GM12878 (cell line): ENCODE results near the gene PLEKHF1. TPM values are rescaled to one million over a fixed set of nuclear protein-coding genes. Genes with fewer than 3 reads are reported as not detected.

Experiments used
- CHD2 ChIP-seq: IDR thresholded peaks from 2 replicates; pipeline ENCODE4 v1.6.1; 2011; ENCODE audit warnings: low read depth, low read length, improper control_type of control experiment, borderline replicate concordance
- PAX8 ChIP-seq: fragments of 450-650 bp; IDR thresholded peaks from 2 replicates; pipeline ENCODE4 v1.6.1; 2017; ENCODE audit warnings: mild to moderate bottlenecking, moderate library complexity
- polyA plus RNA-seq, 11 experiments: library from polyadenylated mRNA; depleted of rRNA in 4 of 11; unstranded in 6 of 11; stranded (reverse) in 5 of 11; fragments of >200 nt; fragmentation: Nextera tagmentation in 4 of 11; fragmentation: Illumina TruSeq in 1 of 11; extraction: Ambion mirVana in 4 of 11; extraction: Trizol in 1 of 11; gene quantifications; 1 replicate in 1 of 11; 2 replicates in 10 of 11; pipeline versions ENCODE4 v1.2.1 to v1.2.3, GENCODE V29; 2011 to 2016; ENCODE audit warnings: inconsistent platforms in 2 of 11, missing spikeins in 2 of 11, low read depth in 1 of 11
- total RNA-seq, 4 experiments: library from RNA; depleted of rRNA in 3 of 4; stranded (reverse); fragments of >200 nt in 3 of 4; fragmentation: Illumina TruSeq in 1 of 4; extraction: Trizol in 1 of 4; gene quantifications; 2 replicates each; pipeline versions ENCODE4 v1.2.1 to v1.2.3, GENCODE V29; 2013 to 2021
- TF ChIP-seq, protein P1 (sequence below): fragments of 450-650 bp; IDR thresholded peaks from 2 replicates; pipeline ENCODE4 v1.6.1; 2016; ENCODE audit warnings: mild to moderate bottlenecking

The PLEKHF1 gene
- total and polyA plus RNA-seq, 10 of the 15 experiments (the other 5 are each of a cell fraction or from before 2014, with no cell fraction given) = 0.10 to 20.3 (median 15.3) TPM

DNA sequence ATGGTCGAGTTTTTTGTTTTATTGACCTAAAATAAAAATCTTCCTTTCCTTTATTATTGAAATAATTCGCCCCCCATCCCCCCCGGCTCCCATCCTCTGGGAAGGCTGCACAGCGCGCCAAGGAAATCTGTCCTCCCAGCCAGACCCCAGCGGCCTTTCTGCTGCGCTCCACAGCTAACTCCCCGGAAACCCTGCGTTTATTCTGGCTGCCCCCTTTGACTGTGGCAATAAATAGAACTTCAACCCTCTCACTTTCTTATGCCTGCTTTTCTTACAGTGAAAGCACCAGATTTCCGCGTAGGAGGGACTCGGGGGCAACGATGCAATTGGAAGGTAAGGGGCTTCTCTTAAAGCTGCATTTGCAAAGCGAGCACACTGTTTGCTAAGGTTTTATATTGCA lies 59.5 kb downstream of the PLEKHF1 start (continued):
- TF ChIP-seq CHD2 (no peak), PAX8 (no peak)
- TF ChIP-seq, protein P1, sequence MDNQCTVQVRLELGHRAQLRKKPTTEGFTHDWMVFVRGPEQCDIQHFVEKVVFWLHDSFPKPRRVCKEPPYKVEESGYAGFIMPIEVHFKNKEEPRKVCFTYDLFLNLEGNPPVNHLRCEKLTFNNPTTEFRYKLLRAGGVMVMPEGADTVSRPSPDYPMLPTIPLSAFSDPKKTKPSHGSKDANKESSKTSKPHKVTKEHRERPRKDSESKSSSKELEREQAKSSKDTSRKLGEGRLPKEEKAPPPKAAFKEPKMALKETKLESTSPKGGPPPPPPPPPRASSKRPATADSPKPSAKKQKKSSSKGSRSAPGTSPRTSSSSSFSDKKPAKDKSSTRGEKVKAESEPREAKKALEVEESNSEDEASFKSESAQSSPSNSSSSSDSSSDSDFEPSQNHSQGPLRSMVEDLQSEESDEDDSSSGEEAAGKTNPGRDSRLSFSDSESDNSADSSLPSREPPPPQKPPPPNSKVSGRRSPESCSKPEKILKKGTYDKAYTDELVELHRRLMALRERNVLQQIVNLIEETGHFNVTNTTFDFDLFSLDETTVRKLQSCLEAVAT = no peak

Other genes with a start within 250 kb of the PLEKHF1 start
- not detected in 2 replicates for gene VSTM2B, start 139.5 kb upstream of the PLEKHF1 start, total RNA-seq (2014; rRNA removed)
- not detected in 2 replicates for gene VSTM2B, start 139.5 kb upstream of the PLEKHF1 start, total RNA-seq (2014; rRNA removed; fragmentation: Illumina TruSeq; extraction: Trizol)
- not detected in 2 replicates for gene VSTM2B, start 139.5 kb upstream of the PLEKHF1 start, total RNA-seq (2021)
- not detected in 2 replicates for gene VSTM2B, start 139.5 kb upstream of the PLEKHF1 start, polyA plus RNA-seq (2011; rRNA removed)
- not detected in 2 replicates for gene VSTM2B, start 139.5 kb upstream of the PLEKHF1 start, polyA plus RNA-seq (2014; fragmentation: Illumina TruSeq; extraction: Trizol)
- gene VSTM2B, start 139.5 kb upstream of the PLEKHF1 start, polyA plus RNA-seq (2014; fragmentation: Nextera tagmentation; extraction: Ambion mirVana) = not detected
- not detected in 2 replicates for gene VSTM2B, start 139.5 kb upstream of the PLEKHF1 start, polyA plus RNA-seq (2014; rRNA removed)
- gene VSTM2B, start 139.5 kb upstream of the PLEKHF1 start, polyA plus RNA-seq (2016; fragmentation: Nextera tagmentation; extraction: Ambion mirVana) = not detected
- gene POP4, start 59.2 kb upstream of the PLEKHF1 start, total RNA-seq (2014; rRNA removed) = 128 and 132 TPM in 2 replicates
- gene POP4, start 59.2 kb upstream of the PLEKHF1 start, total RNA-seq (2014; rRNA removed; fragmentation: Illumina TruSeq; extraction: Trizol) = 108 and 114 TPM in 2 replicates
- 85.1 and 93.5 TPM in 2 replicates for gene POP4, start 59.2 kb upstream of the PLEKHF1 start, total RNA-seq (2021)
- gene POP4, start 59.2 kb upstream of the PLEKHF1 start, polyA plus RNA-seq (2011; rRNA removed) = 118 and 132 TPM in 2 replicates
- gene POP4, start 59.2 kb upstream of the PLEKHF1 start, polyA plus RNA-seq (2014; fragmentation: Illumina TruSeq; extraction: Trizol) = 113 and 118 TPM in 2 replicates
- 10 to 100 TPM; 52.1 to 76.6 TPM for gene POP4, start 59.2 kb upstream of the PLEKHF1 start, polyA plus RNA-seq (2014; fragmentation: Nextera tagmentation; extraction: Ambion mirVana)
- gene POP4, start 59.2 kb upstream of the PLEKHF1 start, polyA plus RNA-seq (2014; rRNA removed) = 118 and 129 TPM in 2 replicates
- 100 to 1,000 TPM; 225 to 231 TPM for gene POP4, start 59.2 kb upstream of the PLEKHF1 start, polyA plus RNA-seq (2016; fragmentation: Nextera tagmentation; extraction: Ambion mirVana)
- gene C19orf12, start 49.8 kb downstream of the PLEKHF1 start, total RNA-seq (2014; rRNA removed) = 20.4 and 21.9 TPM in 2 replicates
- gene C19orf12, start 49.8 kb downstream of the PLEKHF1 start, total RNA-seq (2014; rRNA removed; fragmentation: Illumina TruSeq; extraction: Trizol) = 10.6 and 12.8 TPM in 2 replicates
- 20.9 and 21.6 TPM in 2 replicates for gene C19orf12, start 49.8 kb downstream of the PLEKHF1 start, total RNA-seq (2021)
- 23.5 and 24.9 TPM in 2 replicates for gene C19orf12, start 49.8 kb downstream of the PLEKHF1 start, polyA plus RNA-seq (2011; rRNA removed)
- 8.2 and 12.5 TPM in 2 replicates for gene C19orf12, start 49.8 kb downstream of the PLEKHF1 start, polyA plus RNA-seq (2014; fragmentation: Illumina TruSeq; extraction: Trizol)
- 1 to 10 TPM; 2.3 to 6.6 TPM for gene C19orf12, start 49.8 kb downstream of the PLEKHF1 start, polyA plus RNA-seq (2014; fragmentation: Nextera tagmentation; extraction: Ambion mirVana)
- 19.6 and 22.6 TPM in 2 replicates for gene C19orf12, start 49.8 kb downstream of the PLEKHF1 start, polyA plus RNA-seq (2014; rRNA removed)
- gene C19orf12, start 49.8 kb downstream of the PLEKHF1 start, polyA plus RNA-seq (2016; fragmentation: Nextera tagmentation; extraction: Ambion mirVana) = 10 to 100 TPM; 20.0 to 20.5 TPM
- 42.2 and 43.7 TPM in 2 replicates for gene CCNE1, start 146.5 kb downstream of the PLEKHF1 start, total RNA-seq (2014; rRNA removed)
- 31.8 and 33.4 TPM in 2 replicates for gene CCNE1, start 146.5 kb downstream of the PLEKHF1 start, total RNA-seq (2014; rRNA removed; fragmentation: Illumina TruSeq; extraction: Trizol)
- 35.7 and 41.9 TPM in 2 replicates for gene CCNE1, start 146.5 kb downstream of the PLEKHF1 start, total RNA-seq (2021)
- gene CCNE1, start 146.5 kb downstream of the PLEKHF1 start, polyA plus RNA-seq (2011; rRNA removed) = 19.4 and 22.7 TPM in 2 replicates
- gene CCNE1, start 146.5 kb downstream of the PLEKHF1 start, polyA plus RNA-seq (2014; fragmentation: Illumina TruSeq; extraction: Trizol) = 43.1 TPM in 2 replicates
- gene CCNE1, start 146.5 kb downstream of the PLEKHF1 start, polyA plus RNA-seq (2014; fragmentation: Nextera tagmentation; extraction: Ambion mirVana) = 10 to 100 TPM in 1 of 2 experiments, 1 to 10 TPM in 1; 9.3 to 17.0 TPM
- gene CCNE1, start 146.5 kb downstream of the PLEKHF1 start, polyA plus RNA-seq (2014; rRNA removed) = 44.2 and 46.0 TPM in 2 replicates
- gene CCNE1, start 146.5 kb downstream of the PLEKHF1 start, polyA plus RNA-seq (2016; fragmentation: Nextera tagmentation; extraction: Ambion mirVana) = 10 to 100 TPM in 1 of 2 experiments, 1 to 10 TPM in 1; 6.3 to 39.7 TPM